Pancreas (tissue), 10 donors: Measurements from ENCODE around the gene SLIT3. TPM values are rescaled to one million over a fixed set of nuclear protein-coding genes. Genes with fewer than 3 reads are reported as not detected.

Experiments
- ATAC-seq, 4 donors: fragments of 200-7000 bp; cut with Tn5 transposase; one replicate each; pipeline versions ENCODE4 v1.8.0 to v1.9.1; 2020; ENCODE audit warnings: mild to moderate bottlenecking in 4 of 4, moderate library complexity in 4 of 4
- DNase-seq, 6 donors: peaks; one replicate each; pipeline ENCODE4 v3.0.0-alpha.2; 2020
- FAIRE-seq: peaks from 2 replicates; lab custom pipeline; 2012; peaks lifted over from hg19 to GRCh38; lab: Jason Lieb, UNC
- H3K27ac ChIP-seq, 4 donors: fragments of 200-600 bp; sonication (generic); 1 replicate in 3 of 4; 2 replicates in 1 of 4; pipeline versions ENCODE4 v1.5.0 to v1.8.0; 2020
- H3K27me3 ChIP-seq, 4 donors: fragments of 200-600 bp; one replicate each; pipeline ENCODE4 v1.8.0; 2021
- H3K36me3 ChIP-seq, 3 donors: fragments of 200-600 bp; sonication (generic) in 1 of 3; one replicate each; pipeline versions ENCODE4 v1.5.0 to v1.8.0; 2020 to 2021
- H3K4me1 ChIP-seq, 3 donors: fragments of 200-600 bp; one replicate each; pipeline ENCODE4 v1.8.0; 2021
- H3K4me3 ChIP-seq, 4 donors: fragments of 200-600 bp; sonication (generic) in 2 of 4; one replicate each; pipeline versions ENCODE4 v1.5.0 to v1.8.0; 2020 to 2021
- H3K9me3 ChIP-seq, 4 donors: fragments of 200-600 bp; one replicate each; pipeline ENCODE4 v1.8.0; 2021
- WGBS, 2 donors: extraction: QIAGEN DNeasy Blood & Tissue Kit; methylation state at CpG; one replicate each; pipeline ENCODE4 v1.1.7; 2013; 5-methylcytosine and 5-hydroxymethylcytosine counted together
- intact Hi-C, 3 donors: fragments of 100-400 bp; cut with DNase I; formaldehyde crosslinking; loops; one replicate each; pipeline versions ENCODE4 v1.11.1 to v1.14.2; 2022
- polyA plus RNA-seq, 2 donors: library from polyadenylated mRNA; stranded (reverse); fragments of 200-250 nt; gene quantifications; one replicate each; pipeline ENCODE4 v1.2.3, GENCODE V29; 2013
- total RNA-seq, 6 donors: library from RNA; stranded (reverse); fragmentation: NEBNext Ultra II Directional in 4 of 6; extraction: Animal tissue kit (Norgen Biotek cat#: 25700) in 4 of 6; gene quantifications; one replicate each; pipeline versions ENCODE4 v1.2.1 to v1.2.4, GENCODE V29; 2021 to 2023
- TF ChIP-seq, protein P1 (sequence below), 4 donors: fragments of 200-600 bp; sonication (generic) in 3 of 4; IDR thresholded peaks; one replicate each; pipeline versions ENCODE4 v1.5.0 to v1.8.0; 2021; ENCODE audit warnings: antibody characterized with exemption in 4 of 4
- donor health status: healthy with polysubstance abuse.
- donor health status: DM: no; HTN: no; CAD: no; lungs with moderate emphysema.
- donor health status: DM: no; HTN: no; CAD: no.
- donor health status: control.
- donor health status: control.
- donor health status: Bipolar disorder and iron deficiency.
- donor health status: DM: yes; HTN: yes; CAD: no.
- donor health status: DM: no; HTN: no; CAD: no.
- donor health status: DM: no; HTN: no; CAD: no.
- donor health status: DM: yes; HTN: yes; CAD: no.

SLIT3 gene
- total and polyA plus RNA-seq, 8 donors: 1.1 to 11.4 (median 2.1) TPM

DNA sequence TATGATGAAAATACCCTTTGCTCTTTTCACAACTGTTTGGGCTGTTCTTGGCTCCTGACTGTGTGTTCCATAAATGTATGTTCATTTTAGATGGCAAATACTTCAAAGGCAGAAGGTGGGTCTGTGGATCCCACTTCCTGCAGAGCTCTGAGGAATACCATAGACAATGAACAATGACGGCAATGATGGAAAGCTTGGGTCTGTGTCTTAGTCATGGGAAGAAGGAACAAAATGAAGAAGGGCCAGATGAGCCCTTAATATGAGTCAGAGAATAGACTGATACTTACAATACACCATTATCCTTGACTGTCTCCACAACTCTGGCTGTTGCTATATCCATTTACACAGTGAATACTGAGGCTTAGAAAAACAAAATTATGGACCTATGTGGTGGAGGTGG, 126.0 kb downstream of the SLIT3 start:
- no peaks in the 10 kb centered on the region for H3K36me3 ChIP-seq
- no peak for FAIRE-seq
- no peak overlapping the region for H3K27ac ChIP-seq
- H3K9me3 ChIP-seq: no peaks in the 10 kb centered on the region
- no peak for DNase-seq
- 82 to 90% methylated on average over 1 of the region's 1 CpG for WGBS, 2 donors
- H3K27me3 ChIP-seq: no peaks in the 10 kb centered on the region
- H3K4me1 ChIP-seq: no peaks in the 10 kb centered on the region
- no peak for ATAC-seq
- TF ChIP-seq, protein P1, sequence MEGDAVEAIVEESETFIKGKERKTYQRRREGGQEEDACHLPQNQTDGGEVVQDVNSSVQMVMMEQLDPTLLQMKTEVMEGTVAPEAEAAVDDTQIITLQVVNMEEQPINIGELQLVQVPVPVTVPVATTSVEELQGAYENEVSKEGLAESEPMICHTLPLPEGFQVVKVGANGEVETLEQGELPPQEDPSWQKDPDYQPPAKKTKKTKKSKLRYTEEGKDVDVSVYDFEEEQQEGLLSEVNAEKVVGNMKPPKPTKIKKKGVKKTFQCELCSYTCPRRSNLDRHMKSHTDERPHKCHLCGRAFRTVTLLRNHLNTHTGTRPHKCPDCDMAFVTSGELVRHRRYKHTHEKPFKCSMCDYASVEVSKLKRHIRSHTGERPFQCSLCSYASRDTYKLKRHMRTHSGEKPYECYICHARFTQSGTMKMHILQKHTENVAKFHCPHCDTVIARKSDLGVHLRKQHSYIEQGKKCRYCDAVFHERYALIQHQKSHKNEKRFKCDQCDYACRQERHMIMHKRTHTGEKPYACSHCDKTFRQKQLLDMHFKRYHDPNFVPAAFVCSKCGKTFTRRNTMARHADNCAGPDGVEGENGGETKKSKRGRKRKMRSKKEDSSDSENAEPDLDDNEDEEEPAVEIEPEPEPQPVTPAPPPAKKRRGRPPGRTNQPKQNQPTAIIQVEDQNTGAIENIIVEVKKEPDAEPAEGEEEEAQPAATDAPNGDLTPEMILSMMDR (IDR thresholded peaks at IDR 0.05): no peak
- intact Hi-C loops: no loop called here
- no peak overlapping the region for H3K4me3 ChIP-seq

DNA sequence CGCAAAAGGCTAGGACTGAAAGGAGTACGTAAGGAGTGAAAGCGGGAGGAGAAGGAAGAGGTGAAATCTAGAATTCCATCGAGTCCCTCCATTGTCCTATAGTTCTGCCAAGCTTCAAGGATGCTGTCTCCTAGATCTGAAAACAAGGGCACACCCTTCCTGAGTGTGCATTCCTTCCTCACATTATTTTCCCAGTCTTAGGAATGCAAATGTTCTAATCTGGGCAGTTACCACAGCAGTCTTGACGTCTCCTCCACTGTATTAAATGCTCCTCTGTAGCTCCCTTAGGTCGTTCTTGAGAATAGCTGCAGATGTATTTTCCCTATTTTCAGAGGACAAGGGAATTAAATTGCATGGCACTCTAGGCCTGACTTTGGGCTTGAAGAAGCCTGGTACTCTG, 127.6 kb downstream of the SLIT3 start:
- FAIRE-seq (no peak), ATAC-seq (no peak), DNase-seq (no peak)
- H3K27ac ChIP-seq: no peak overlapping the region
- no peak overlapping the region for H3K4me3 ChIP-seq
- H3K27me3 ChIP-seq: no peaks in the 10 kb centered on the region
- H3K9me3 ChIP-seq: no peaks in the 10 kb centered on the region
- 78 to 88% methylated on average over 6 of the region's 6 CpGs for WGBS, 2 donors
- TF ChIP-seq, protein P1 (IDR thresholded peaks at IDR 0.05): no peak
- H3K4me1 ChIP-seq: no peaks in the 10 kb centered on the region
- intact Hi-C loops: no loop called here
- no peaks in the 10 kb centered on the region for H3K36me3 ChIP-seq

DNA sequence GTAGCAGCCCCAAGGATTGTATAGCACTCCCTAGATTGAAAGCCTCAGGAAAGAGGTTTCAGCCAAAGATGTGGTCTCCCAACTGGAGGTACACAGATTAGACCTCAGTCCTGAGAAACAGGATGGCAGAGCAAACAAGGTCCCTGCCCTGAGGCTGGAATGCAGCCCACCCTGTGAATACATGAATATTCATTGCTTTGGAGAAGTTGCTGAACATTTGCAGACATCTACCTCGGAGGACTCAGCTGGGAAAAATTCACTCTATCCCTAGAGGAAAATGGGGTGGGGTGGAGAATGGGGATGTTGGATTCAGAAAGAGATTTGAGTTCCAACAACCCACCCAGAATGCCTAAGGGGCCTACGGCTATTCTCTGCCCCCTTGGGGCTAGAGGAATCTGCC, 129.4 kb downstream of the SLIT3 start:
- no peak for ATAC-seq
- WGBS, 2 donors: 57 to 71% methylated on average over 2 of the region's 2 CpGs
- TF ChIP-seq, protein P1 (IDR thresholded peaks at IDR 0.05): no peak

DNA sequence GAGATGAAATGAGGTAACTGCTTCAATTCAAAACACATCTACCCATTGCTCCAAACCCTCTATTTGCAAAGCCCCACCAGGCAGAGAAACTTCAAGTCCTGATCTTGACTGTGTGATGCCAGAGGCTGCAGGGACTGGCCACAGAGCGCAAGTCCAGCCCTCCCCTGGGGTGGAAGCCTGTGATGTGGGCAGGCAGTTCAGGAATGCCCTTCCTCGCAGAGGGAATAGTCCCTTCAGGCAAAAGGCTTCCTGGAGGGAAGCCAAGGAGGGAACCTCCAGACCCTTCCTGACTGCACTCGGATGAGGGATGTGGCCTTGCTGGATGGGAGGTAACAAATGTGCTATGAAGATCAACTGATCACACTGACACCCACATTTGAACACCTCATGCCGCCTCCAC, 131.2 kb downstream of the SLIT3 start:
- DNase-seq (no peak), FAIRE-seq (no peak), ATAC-seq (no peak)
- Histone ChIP-seq H3K27me3 (no peaks in the 10 kb centered on the region), H3K4me1 (no peaks in the 10 kb centered on the region), H3K36me3 (no peaks in the 10 kb centered on the region), H3K9me3 (no peaks in the 10 kb centered on the region), H3K4me3 (no peak overlapping the region), H3K27ac (no peak overlapping the region)
- TF ChIP-seq, protein P1 (IDR thresholded peaks at IDR 0.05): no peak
- intact Hi-C loops: no loop called here
- 85 to 86% methylated on average over 4 of the region's 4 CpGs for WGBS, 2 donors

More for the DNA sequence above, 129.4 kb downstream of the SLIT3 start:
- no peak for FAIRE-seq
- DNase-seq: no peak
- Histone ChIP-seq H3K4me1 (no peaks in the 10 kb centered on the region), H3K27ac (no peak overlapping the region), H3K9me3 (no peaks in the 10 kb centered on the region), H3K27me3 (no peaks in the 10 kb centered on the region), H3K4me3 (no peak overlapping the region), H3K36me3 (no peaks in the 10 kb centered on the region)
- intact Hi-C loops: no loop called here

DNA sequence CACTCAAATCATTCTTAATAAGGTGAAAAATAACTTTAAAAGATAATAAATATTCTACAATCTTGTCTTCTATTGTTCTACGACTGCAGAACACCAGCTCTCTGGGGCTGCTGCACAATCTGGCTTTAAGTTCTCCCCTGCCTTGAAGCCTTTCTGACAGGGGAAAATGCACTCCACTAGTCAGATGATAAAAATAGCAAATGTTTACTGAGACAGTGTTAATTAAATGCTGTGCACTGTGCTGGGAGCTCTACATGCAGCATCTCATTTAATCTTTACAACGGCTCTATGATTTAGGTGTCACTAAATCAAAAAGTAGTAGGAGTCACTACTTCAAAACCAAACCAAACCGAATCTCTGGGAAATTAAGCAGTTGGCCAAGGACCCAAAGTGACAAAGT, 132.7 kb downstream of the SLIT3 start:
- no peaks in the 10 kb centered on the region for H3K9me3 ChIP-seq
- no peak overlapping the region for H3K4me3 ChIP-seq
- intact Hi-C loops: no loop called here
- H3K4me1 ChIP-seq: no peaks in the 10 kb centered on the region
- WGBS, 2 donors: 60 to 68% methylated on average over 3 of the region's 3 CpGs
- TF ChIP-seq, protein P1 (IDR thresholded peaks at IDR 0.05): no peak
- H3K36me3 ChIP-seq: no peaks in the 10 kb centered on the region
- H3K27ac ChIP-seq: no peak overlapping the region
- ATAC-seq: no peak
- no peaks in the 10 kb centered on the region for H3K27me3 ChIP-seq
- no peak for DNase-seq
- FAIRE-seq: no peak
